NK-92 (cell line): Measurements from ENCODE around the gene DCN.

Experiments used
- DNase-seq: peaks from one replicate; lab custom pipeline; 2025; ENCODE audit not compliant: unreplicated experiment; lab: John Stamatoyannopoulos, UW

Gene DCN

GRCh38 chr12:91103624-91104023 is 79.0 kb downstream of the DCN start:
- no peak for DNase-seq

GRCh38 chr12:91103101-91103500 is 79.5 kb downstream of the DCN start:
- no peak for DNase-seq

DNA sequence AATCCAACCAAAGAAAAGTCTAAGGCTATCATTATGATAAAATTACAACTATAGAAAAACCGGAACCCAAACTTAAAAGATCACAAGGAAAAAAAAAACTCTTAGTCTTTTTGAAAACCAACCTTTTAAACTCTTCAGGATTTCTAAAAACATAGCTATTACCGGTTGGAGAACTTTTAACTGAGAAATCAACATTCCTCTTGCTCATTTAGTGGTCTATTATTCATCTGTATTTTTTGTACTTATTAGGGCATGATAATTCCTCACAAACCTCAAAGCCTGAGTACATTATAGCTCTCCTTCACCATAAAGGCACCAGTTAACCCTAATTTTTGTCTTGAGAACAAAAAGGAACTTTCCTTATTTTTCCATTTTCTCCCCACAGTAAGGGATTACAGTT is 81.7 kb downstream of the DCN start:
- no peak for DNase-seq

GRCh38 chr12:91099836-91100235 is 82.8 kb downstream of the DCN start:
- no peak for DNase-seq

- no peak for DNase-seq
Observed at GRCh38 chr12:91099341-91099740, 83.3 kb downstream of the DCN start.

GRCh38 chr12:91098941-91099340 is 83.7 kb downstream of the DCN start:
- no peak for DNase-seq

- DNase-seq = no peak
Observed at GRCh38 chr12:91098461-91098860, 84.2 kb downstream of the DCN start.

- no peak for DNase-seq
Observed at GRCh38 chr12:91094957-91095356, 87.7 kb downstream of the DCN start.

DNA sequence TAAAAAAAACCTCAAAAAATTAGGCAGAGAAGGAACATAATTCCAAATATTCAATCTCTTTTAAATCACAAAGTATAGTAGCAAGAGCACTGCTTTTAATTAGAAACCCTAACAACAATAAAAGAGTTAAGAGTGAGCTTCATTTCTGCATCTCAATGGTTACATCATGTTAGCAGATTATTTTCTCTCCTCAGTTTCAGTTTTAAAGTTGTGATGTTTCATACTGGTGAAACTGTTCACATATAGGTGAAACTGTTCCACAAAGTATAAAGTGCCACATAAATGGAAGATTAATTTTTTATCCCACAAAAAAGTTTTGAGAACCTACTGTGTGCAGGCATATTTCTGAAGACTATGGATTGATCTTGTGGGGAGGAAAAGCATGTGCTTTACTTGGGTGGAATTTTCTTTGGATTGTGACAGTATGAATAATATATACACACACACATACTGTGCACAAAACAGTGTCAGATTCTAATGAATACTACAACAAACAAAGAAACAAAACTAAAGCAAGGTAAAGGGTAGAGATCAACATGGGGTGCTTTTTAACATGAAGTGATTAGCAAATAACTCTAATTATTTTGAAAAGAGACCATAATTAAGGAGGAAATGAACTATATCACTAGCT is 88.5 kb downstream of the DCN start:
- DNase-seq = no peak

- DNase-seq = no peak
Observed at GRCh38 chr12:91093341-91093740, 89.3 kb downstream of the DCN start.

GRCh38 chr12:91091916-91092715 is 90.5 kb downstream of the DCN start:
- no peak for DNase-seq
